ELR (cell line): ENCODE measurements around the gene BAZ1B.
"Not testable (repeated sequence)": the region's sequence is repeated elsewhere in the genome, so short reads cannot be mapped to it uniquely, and the experiment has no call there.

Experiments
- DNase-seq: peaks from one replicate; pipeline ENCODE4 v3.0.0-alpha.2; 2015; ENCODE audit warnings: low read depth

The BAZ1B gene

DNA sequence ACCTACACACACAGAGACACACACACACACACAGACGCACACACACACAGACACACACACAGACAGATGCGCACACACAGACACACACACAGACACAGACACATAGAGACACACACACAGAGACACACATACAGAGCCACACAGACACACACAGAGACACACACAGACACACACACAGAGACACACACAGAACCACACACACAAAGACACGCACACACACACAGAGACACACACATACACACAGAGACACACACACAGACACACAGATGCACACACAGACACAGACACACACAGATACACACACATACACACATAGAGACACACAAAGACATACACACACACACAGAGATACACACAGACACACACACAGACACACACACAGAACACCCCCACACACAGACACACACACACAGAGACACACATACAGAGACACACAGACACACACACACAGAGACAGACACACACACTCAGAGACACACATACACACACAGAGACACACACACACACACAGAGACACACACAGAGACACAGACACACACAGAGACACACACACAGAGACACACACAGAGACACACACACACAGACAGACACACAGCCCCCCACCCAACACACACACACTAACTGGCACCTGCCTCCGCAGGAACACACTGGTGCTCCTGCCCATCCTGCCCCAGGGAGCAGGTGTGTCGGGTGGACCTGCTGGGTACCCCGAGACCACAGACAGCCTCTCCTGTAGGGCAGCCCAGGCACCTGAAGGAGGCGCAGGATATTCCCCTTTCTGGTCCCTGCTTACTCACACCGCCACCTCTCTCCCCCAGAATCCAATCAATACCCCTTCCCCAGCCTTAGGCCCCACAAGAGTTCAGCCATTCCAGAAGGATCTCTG is 93.9 kb downstream of the BAZ1B start:
- no peak for DNase-seq

DNA sequence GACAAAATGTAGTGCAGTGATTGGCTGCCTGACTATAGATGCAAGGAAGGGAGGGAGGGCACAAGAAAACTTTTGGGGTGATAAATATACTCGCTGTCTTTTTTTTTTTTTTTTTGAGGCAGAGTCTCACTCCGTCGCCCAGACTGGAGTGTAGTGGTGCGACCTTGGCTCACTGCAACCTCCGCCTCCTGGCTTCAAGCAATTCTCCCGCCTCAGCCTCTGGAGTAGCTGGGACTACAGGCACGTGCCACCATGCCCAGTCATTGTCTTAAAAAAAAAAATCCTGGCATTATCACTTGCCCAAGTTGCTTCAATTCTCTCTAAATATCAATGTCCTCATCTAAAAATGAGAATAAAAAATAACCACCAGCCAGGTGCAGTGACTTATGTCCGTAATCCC is 96.1 kb downstream of the BAZ1B start:
- no peak for DNase-seq

DNA sequence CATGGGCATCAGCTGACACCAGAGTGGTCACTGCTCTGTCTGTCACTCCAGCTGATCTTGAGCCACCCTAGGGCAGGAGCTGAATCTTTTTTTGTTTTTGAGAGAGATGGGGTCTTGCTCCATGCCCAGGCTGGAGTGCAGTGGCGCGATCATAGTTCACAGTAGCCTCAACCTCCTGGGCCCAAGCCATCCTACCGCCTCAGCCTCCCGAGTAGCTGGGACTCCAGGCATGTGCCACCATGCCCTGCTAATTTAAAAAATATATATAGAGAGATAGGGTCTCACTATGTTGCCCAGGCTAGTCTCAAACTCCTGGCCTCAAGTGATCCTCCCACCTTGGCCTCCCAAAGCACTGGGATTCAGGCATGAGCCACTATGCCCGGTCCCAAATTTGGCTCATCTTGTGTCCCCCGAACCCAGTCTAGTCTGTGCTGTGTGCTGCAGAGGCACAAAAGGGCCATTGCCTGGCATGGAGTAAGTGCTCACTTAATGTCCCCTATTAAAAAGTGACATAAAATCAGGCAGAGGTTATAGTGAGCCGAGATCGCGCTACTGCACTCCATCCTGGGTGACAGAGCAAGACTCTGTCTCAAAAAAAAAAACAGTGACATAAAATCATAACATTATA is 96.6 kb downstream of the BAZ1B start:
- no peak for DNase-seq

DNA sequence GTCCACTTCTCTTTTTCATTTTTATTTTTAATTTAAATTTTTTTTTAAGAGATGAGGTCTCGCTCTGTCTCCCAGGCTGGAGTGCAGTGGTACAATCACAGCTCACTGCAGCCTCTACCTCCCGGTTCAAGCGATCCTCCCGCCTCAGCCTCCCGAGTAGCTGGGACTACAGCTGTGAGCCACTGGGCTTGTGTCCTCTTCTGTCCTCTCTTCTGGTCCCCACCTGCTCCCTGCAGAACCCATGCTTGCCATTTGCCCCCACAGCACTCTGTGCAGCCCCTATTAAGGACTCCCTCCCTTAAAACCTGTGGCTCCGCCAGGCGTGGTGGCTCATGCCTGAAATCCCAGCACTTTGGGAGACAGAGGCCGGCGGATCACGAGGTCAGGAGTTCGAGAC is 97.6 kb downstream of the BAZ1B start:
- no peak for DNase-seq

DNA sequence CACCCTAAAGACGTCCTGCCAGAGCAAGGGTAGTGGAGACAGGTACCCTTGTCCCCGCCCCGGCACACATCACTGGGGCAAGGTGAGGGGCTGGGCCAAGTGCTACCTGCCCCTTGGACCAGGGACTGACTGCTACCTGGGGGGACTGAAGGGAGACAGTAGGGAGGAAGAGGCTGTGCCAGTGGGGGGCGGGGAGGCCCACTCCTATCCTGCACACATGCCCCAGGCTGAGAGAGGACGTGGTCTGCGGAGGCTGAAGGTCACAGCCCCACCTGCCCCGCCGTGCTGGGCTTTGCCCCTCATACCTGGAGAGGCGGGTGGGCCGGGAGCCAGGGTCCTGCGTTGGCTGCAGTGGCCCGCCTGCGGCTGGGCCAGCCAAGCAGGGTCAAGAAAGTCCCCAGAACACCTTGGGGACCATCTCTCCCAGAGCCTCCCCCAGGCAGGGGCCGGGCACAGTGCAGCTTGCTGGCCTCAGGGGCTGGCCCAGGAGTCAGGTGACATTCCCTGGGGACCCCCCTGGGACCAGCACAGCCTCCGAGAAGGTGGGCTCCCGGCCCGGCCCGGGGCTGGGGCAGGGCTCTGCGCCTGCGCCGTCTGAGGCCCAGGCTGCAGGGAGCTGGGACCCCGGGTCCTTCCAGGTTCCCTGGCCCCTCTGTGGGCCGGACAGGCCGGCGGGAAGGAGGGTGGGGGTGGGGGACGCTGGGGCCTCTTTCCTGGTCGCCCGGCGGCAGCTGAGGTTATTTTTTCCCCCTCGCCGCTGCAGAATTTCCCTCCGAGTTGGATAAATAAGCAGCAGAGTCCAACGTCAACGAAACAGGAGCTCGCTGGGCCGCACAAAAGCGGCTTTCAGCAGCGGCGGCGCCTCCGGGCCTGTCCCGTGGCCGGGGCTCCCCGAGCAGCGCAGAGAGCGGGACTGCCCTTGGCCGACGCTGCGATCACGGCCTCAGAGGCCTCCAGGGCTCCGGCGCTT is 98.3 kb downstream of the BAZ1B start:
- DNase-seq, result no peak

DNA sequence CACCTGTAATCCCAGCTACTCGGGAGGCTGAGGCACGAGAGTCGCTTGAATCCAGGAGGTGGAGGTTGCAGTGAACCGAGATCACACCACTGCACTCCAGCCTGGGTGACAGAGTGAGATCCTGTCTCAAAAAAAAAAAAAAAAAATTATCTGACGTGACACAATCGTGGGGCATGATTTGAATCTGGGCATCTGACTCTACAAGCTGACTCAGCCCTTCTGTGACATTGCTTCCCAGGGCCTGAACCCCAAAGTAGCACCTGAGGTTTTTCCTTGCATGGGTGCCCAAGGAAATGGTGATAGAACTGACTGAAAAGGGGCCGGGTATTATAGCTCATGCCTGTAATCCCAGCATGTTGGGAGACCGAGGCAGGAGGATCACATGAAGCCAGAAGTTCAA is 101.5 kb downstream of the BAZ1B start:
- DNase-seq, result not testable (repeated sequence)

DNA sequence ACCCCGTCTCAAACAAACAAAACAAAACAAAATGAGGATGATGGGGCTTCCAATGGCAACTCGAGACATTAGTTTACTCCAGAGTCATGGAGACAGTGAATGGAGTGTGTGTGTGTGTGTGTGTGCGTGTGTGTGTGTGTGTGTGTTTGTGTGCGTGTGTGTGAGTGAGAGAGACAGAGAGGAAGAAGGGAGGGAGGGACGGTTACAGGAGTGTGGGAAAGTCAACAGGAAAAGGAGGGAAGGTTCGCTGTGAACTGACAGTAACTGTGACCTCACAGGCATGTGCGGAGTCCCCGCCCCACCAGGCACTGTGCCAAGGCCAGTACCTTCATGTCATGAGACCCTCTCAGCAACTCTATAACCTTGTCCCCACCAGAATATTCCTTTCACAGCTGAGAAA is 102.1 kb downstream of the BAZ1B start:
- not testable (repeated sequence) for DNase-seq

DNA sequence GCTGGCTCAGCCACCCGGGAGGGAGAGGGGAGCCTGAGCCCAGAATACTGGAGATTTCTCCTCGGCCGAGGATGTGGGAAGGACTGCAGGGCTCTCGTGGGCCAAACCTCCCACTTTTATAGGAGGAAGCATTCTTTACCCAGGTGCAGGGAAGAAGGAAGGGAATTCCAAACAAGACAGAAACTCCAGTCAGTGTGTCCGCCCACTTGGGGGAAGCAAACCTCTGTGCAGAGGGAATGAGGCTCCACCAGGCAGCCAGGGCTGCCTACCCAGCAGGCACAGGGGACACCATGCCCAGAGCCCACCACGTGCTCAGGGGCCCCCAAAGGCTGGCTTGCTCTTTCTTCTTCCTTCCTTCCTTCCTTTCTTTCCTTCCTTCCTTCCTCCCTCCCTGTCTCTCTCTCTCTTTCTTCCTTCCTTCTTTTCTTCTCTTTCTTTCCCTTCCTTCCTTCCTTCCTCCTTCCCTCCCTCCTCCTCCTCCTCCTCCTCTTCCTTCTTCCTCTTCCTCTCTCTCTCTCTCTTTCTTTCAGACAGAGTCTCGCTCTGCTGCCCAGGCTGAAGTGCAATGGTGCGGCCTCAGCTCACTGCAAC is 103.9 kb downstream of the BAZ1B start:
- no peak for DNase-seq

DNA sequence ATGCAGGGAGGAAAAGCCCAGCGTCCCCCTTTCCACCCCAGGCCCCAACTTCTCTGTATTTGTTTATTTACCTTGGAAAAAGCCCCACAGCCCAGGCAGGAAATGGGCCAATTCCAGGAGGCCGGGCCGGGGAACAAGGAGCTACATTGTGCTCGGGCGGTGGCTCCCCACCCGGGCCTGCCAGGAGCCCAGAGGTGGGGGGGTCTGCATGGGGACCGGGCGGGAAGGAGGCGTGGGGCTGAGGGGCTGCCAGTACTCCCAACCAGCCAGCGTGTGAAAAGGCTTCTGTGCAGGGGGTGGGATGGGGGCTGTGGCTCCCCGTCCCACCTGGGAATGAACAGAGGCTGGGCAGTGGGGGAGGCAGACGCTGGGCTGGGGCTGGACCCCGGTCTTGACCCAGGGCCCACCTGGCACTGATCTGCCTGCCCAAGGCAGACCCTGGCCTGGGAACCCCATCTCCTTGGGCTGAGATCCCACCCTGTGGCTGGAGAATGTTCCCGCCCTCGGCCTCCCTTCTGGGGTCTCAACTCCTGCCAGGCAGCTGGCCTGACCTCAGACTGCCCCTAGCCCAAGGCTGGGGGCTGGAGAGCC is 111.5 kb downstream of the BAZ1B start:
- DNase-seq, result peak; percentile 50

DNA sequence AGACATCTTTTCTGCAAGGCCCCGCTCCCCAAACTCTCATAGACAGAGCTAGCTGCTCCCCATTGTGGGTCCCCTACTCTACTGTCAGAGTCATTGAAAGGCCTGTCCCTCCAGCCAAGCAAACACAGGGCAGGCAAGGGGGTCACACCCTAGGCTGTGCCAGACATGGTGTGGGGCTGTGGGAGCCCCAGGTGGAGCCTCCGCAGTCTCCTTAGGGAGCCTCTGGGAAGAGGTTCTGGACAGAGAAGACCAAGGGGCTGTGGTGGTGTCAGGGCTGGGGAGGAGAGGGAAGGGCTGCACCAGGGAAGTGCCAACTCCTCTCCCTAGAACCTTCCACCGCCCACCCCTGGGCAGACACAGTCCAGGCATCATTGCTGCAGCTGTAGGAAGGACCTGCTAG is 117.2 kb downstream of the BAZ1B start:
- DNase-seq, result not testable (repeated sequence)

DNA sequence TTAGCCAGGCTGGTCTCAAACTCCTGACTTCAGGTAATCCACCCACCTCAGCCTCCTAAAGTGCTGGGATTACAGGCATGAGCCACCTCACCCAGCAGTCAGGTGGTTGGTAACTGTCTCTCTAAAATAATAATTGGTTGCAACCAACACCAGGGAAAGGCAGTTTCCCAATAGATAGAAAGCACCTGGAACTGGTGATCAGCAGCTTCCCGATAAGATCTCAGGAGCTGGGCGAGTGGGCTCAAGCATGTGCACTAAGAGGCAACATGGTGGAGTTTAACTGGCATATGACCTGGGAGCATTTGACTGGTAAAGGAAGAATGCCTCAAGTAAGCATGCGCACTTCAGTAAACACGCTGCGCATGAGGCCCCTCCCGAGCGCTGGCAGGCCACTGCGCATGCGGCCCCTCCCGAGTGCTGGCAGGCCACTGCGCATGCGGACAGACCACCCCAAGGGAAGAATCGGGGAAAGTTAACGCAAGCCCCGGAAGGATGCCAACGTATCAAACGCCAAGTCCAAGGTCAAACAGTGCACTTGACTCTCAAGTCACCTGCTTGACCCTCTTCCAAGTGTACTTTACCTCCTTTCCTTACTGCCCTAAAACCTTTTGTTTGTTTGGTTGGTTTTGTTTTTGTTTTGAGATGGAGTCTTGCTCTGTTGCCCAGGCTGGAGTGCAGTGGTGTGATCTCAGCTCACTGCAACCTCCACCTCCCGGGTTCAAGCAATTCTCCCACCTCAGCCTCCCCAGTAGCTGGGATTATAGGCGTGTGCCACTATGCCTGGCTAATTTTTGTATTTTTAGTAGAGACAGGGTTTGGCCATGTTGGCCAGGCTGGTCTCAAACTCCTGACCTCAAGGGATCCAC is 122.7 kb downstream of the BAZ1B start:
- DNase-seq, result peak; percentile 66

DNA sequence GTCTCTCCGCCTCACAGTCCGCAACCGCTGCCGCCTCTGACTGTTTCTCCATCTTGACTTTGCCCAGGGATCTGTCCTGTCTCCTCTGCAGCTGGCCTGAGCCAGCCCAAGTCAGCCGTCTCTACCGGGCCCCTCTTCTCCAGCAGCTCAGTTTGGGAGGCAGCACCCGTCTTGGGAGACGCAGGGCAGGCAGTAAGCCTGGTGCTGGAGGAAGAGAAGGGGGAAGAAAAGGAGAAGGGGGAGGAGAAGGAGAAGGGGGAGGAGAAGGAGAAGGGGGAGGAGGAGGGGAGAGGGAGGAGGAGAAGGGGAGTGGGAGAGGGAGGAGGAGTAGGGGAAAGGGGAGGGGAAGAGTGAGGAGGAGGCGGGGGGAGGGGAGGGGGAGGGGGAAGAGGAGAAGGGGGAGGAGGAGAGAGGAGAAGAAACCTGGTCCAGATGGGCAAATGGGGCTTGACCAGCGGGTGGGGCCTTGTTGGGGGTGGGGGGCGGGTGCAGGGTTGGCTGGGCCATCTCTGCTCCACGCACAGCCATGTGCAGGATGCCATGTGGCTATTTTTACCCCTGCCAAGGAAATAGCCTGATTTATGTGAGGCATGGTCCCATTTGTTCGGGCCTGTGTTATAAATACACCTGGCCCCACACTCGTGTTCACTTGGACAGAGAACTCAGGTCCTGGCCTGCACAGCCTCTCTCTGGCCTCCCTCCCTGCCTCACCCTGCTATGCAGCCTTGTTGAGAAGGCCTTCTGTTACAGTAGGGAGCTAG is 124.4 kb downstream of the BAZ1B start:
- DNase-seq, result no peak

DNA sequence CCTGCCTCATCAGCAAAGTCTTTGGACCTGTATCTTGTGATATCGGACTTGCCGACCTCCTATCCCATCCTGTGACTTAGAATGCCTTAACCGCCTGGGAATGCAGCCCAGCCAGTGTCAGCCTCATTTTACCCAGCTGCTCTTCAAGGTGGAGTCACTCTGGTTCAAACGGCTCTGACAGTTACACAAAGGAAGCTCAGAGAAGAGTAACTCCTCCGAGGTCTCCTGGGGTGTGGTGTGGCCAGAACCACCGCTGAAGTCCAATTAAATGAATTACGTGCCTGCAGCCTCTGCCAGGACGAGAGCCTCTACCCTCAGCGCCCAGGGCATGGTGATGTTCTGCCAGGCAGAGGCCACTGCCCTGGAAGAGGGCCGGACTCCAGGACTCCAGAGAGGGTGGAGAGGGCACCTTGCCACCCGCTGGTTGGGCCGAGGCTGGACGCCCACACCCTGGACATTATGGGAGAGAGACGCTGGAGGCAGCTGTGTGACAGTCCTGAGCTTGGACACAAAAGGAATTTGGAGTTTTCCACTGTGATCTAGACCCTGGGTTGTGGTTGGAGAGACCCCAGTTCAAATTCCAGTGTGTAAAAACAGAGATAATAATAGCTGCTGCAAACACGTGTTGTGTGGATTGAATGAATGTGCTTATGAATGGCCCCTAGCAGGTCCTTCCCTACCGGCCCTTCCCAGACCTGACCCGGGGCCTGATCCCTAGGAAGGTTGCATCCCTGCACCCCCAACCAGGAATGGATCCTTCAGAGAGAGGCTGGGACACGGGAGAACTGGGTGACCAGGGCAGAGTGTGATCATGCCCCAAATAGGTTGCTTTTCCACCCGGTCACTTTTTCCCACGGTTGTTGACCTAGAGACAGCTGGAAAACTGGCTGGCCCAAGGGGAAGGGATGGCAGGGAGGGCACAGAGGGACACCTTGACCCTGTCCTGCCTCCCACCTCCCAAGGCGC is 126.3 kb downstream of the BAZ1B start:
- DNase-seq, result no peak

DNA sequence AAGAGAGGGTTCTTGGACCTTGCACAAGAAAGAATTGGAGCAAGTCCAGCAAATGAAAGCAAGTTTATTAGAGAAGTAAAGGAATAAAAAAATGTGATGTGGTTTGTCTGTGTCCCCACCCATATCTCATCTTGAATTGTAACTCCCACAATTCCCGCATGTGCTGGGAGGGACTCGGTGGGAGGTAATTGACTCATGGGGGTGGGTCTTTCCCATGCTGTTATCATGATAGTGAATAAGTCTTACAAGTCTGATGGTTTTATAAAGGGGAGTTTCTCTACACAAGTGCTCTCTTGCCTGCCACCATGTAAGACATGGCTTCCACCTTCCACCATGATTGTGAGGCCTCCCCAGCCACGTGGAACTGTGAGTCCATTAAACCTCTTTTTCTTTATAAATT is 127.7 kb downstream of the BAZ1B start:
- DNase-seq, result no peak

DNA sequence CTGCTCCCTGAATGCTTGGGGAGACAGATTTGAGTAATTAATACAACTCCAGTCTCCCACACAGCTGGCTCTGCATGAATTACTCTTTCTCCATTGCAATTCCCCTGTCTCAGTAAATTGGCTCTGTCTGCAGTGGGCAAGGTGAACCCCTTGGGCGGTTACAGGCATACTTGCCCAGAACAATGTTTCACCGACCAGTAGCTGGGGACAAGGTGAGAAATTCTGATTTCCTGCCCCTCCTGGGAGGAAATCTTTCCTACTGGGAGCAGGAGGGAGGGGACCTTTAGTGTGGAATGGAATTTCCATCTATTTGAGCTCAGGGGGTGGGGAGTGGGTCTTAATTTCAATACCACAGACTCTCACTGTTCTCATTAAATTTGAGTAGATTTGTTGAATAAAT is 130.7 kb downstream of the BAZ1B start:
- no peak for DNase-seq
